ENCODE results near the gene UST.
"Not testable (repeated sequence)": the region's sequence is repeated elsewhere in the genome, so short reads cannot be mapped to it uniquely, and the experiment has no call there.

The UST gene

GRCh38 chr6:149077208-149077607 lies 330.4 kb downstream of the UST start:
- DNase-seq = no peak

GRCh38 chr6:149078211-149078782 lies 331.5 kb downstream of the UST start:
- DNase-seq = no peak

GRCh38 chr6:149079456-149079855 lies 332.6 kb downstream of the UST start:
- DNase-seq = peak; percentile 62

GRCh38 chr6:149079911-149080491 lies 333.2 kb downstream of the UST start:
- DNase-seq = no peak

DNA sequence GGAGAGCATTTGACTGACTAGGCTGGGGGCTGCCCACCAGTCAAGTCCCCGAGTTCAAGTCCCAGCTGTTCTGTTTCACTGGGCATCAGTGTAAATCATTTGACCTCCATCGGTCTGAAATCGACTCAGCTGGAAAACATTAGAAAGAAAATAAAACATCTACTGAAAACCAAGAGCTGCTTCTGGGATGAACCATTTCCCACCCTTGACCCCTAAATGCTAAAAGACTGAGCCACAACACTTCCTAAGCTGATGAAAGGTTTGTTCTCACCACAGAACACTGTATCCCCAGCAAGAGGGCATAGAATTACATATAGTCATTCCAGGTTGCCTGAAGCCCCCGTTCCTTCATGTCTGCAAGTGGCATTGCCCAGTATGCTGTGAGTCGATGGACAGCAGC lies 333.7 kb downstream of the UST start:
- DNase-seq = no peak

- DNase-seq = no peak
These were observed 334.5 kb downstream of the UST start for GRCh38 chr6:149081281-149081680.

GRCh38 chr6:149082320-149082719 lies 335.5 kb downstream of the UST start:
- peak; percentile 59 for DNase-seq

DNA sequence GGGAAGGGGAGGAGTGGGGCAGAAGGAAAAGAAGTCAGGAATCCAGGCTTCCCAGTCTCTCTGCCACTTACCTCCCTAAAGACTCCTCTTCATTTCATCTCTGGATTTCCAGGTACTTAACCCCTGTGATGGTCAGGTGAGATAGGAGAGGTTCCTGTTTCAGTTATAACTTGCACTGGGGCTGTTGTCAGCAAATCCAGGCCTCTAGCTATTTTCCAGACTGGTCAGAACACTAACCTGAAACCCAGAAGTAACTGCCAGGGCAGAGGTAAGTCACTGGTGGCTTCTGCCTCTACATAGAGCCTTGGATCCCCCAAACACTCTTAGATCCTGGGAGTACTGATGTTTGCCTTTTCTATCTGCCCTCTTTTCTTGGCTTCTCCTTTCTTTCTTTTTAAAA lies 337.2 kb downstream of the UST start:
- DNase-seq = no peak

DNA sequence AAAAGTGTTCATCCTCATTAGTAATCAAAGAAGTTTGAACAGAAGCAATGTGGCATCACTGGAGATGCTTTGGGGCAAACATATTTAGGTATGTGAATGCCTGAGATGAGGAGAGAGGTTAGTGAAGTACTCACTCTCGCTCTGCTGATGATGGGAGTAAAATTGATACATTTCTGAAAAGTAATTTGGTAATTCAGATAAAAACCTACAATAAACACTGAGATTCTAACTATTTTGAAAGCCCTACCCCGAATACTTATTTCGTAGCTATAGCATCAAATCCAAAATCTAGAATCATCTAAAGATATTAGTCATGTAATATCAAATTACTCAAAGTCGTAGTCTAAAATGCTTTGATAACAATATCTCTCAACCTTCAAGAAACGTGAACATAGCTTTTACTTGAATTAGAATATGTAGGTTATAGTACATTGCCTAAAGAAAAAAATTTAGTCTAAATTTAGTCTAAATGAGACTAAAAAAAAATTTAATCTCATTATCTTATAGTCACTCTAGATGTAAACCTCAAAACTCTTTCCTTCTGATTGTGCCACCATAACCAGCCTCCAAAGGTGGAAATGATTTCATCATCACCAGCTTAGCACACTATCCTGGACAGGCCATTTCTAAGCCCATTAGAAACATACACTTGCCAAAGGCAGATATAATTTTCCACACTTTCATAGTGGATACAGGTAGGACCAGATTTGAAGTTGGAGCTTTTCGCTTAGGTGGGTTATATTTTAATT lies 338.2 kb downstream of the UST start:
- DNase-seq = no peak

- no peak for DNase-seq
These were observed 338.7 kb downstream of the UST start for GRCh38 chr6:149085557-149085938.

DNA sequence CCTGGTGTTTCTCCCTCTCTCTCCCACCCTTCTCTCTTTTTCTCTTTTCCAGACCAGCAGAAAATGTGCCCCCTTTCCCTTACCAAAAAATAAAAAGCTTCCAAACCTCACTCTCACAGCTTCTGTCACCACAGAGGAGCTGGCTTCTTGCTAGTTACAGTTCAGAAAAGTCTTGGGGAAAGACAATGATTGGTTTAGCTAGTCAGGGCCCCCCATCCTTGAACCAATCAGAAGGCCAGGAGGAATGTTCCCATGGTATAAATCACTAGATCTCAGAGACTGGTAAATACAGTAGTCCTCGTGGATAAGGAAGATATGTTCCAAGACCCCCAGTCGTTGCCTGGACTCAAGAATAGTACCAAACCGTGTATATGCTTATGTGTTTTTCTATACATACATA lies 339.5 kb downstream of the UST start:
- no peak for DNase-seq

GRCh38 chr6:149087898-149088297 lies 341.1 kb downstream of the UST start:
- DNase-seq = no peak

GRCh38 chr6:149088361-149088760 lies 341.5 kb downstream of the UST start:
- DNase-seq = no peak

DNA sequence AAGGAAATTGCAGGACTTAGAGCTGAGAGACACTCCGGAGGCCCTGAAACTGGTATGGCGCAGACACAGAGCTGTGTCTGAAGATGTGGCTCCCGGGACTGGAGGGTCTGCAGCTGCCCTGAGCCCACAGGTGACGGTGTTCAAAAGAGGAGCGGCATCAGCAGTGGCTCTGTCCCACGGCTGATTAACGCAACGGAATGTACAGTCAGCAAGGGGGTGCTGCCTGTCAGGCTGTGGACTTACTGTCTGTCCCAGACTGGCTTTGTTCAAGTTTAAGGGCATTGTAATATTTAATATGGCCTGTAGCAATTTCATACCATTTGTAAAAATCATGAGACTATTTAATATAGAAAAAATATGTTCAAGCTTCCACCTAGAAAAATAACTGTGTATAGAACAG lies 342.7 kb downstream of the UST start:
- no peak for DNase-seq

GRCh38 chr6:149090937-149091336 lies 344.1 kb downstream of the UST start:
- no peak for DNase-seq

DNA sequence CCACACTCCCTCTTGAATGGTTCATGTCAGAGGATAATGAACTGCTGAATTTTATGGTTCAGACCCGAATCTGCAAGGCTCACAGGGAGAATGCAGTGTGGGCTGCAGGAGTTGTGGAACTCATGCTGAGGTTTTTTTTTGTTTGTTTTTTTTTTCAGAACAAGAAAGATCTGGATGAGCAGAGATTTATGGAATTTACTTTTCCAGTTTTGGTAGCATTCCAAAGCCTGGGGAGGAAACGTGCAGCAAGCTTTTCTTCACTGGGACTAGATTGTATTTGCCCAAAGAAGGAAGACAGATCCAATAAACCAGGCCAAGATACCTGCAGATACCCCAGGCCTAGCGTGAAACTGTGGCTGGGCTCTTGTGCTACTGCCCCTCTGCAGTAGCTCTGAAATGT lies 346.8 kb downstream of the UST start:
- no peak for DNase-seq

DNA sequence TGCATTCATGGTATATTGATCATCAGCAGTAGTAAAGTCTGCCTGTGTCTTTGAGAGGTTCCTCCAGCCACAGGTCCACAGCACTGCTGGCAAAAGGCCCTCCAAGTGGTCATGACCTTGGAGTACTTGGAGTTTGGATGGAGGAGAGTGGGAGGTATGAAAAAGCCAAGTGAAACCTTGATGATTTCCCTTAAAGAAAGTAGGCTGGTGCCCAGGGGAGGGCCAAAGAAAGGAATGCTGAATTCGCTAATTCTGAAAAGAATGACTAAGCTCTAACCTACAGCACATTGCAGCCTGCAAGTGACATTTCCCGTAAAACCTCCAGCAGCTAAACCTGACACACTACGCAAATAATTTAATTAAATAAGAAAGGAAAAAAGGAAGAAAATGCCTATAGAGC lies 347.3 kb downstream of the UST start:
- no peak for DNase-seq

DNA sequence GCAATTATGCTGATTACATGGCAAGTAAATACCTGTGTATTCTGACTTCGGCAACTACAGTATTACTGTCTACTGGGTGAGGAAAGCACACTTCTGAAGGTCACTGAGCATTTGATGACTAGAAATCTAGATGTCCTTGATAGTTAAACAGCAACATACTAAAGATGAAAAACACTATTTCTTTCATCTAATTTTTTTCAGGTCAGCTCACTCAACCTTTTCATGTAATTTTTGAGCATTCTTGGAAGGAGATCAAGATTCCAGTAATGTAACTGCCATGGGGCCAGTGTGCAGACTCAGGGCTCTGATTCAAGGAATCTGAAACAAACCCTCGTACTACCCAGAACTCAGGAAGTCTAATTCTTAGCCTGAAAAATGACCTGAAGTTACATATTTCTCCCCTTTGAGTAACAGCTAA lies 348.1 kb downstream of the UST start:
- no peak for DNase-seq

- DNase-seq = no peak
These were observed 349.0 kb downstream of the UST start for GRCh38 chr6:149095842-149096241.

DNA sequence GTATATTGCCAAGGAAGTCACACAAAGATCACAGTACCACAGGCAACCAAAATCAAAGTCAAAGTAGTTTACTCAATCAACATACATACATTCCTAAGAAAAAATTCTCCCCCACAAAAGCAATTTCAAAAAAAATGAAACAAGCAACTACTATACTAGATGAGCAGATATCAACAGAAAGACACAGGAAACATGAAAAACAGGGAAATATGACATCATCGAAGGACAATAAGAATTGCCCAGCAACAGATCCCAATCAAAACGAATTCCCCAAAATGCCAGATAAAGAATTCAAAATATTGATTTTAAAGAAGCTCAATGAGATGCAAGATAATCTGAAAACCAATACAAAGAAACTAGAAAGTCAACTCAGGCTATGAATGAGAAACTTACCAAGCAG lies 351.0 kb downstream of the UST start:
- no peak for DNase-seq

DNA sequence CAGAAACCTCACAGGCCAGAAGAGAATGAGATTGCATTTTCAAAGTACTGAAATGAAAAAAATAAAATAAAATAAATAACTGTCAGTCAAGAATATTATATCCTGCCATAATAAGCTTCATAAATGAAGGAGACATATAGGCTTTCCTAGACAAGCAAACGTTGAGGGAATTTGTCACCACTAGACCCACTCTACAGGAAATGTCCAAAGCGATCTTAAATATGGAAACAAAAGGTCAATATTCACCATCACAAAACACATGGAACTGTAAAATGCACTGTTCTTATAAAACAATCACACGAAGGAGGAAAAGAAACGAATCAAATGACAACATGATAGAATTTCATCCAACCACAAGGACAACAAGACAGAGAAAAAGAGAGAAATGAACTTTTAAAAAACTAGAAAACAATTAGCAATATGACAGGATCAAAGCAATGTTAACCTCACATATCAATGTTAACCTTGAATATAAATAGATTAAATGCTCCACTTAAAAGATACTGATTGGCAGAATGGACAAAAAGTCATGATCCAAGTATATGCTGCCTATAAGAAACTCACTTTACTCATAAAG lies 352.0 kb downstream of the UST start:
- DNase-seq = no peak

DNA sequence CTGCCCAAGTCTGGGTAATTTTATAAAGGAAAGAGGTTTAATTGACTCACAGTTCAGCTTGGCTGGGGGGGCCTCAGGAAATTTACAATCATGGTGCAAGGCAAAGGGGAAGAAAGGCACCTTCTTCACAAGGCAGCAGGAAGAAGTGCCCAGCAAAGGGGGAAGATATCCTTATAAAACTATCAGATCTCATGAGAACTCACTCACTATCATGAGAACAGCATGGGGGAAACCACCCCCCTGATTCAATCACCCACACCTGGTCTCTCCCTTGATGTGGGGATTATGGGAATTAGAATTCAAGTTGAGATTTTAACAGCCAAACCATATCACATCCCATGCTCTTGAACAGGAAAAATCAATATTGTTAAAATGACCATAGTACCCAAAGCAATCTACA lies 355.5 kb downstream of the UST start:
- no peak for DNase-seq

- not testable (repeated sequence) for DNase-seq
These were observed 357.1 kb downstream of the UST start for GRCh38 chr6:149103950-149104349.

DNA sequence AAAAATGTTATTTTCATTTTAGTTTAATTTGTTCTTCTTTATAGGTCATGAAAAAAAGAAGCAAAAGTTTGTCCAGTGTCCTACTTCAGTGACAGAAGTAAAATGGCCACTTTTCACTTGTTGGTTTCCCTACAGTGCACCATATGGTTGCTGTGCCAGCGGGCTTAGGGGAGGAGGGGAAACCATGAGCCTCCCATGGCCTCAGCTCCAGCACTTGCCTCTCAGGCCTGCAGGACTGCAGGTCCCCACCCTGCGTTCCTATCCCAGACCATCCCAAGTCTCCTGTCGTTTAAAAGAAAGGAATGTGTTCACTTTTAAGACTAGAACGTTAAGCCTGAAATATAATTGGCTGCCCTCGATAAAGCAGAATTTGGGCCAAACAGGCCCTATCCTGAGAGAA lies 360.7 kb downstream of the UST start:
- no peak for DNase-seq

All from NCI-H2171 (cell line).